NCI-H82 (cell line): ENCODE measurements around the gene CYP11A1.
A peak's percentile ranks its signal among the peaks of the same experiment; 100 is the strongest.

Source experiments
- DNase-seq: peaks from one replicate; lab custom pipeline; 2025; lab: John Stamatoyannopoulos, UW

Gene CYP11A1

GRCh38 chr15:74367296-74367854 is at the start of gene CYP11A1:
TSS of gene CYP11A1 (minus strand) at chr15:74367646. CDS start at chr15:74367585, 61 bp downstream.
- no peak for DNase-seq

- no peak for DNase-seq
Observed at GRCh38 chr15:74417225-74417624, 49.8 kb upstream of the CYP11A1 start.

- no peak for DNase-seq
Observed at GRCh38 chr15:74415966-74416916, 48.8 kb upstream of the CYP11A1 start.

GRCh38 chr15:74414603-74415338 is 47.3 kb upstream of the CYP11A1 start:
- DNase-seq: no peak

GRCh38 chr15:74414081-74414580 is 46.7 kb upstream of the CYP11A1 start:
- no peak for DNase-seq

GRCh38 chr15:74413350-74414080 is 46.1 kb upstream of the CYP11A1 start:
- no peak for DNase-seq

GRCh38 chr15:74412159-74412558 is 44.7 kb upstream of the CYP11A1 start:
- DNase-seq: no peak

GRCh38 chr15:74411686-74412085 is 44.2 kb upstream of the CYP11A1 start:
- DNase-seq: no peak

- DNase-seq: no peak
Observed at GRCh38 chr15:74410502-74410901, 43.1 kb upstream of the CYP11A1 start.

- no peak for DNase-seq
Observed at GRCh38 chr15:74409225-74409624, 41.8 kb upstream of the CYP11A1 start.

- DNase-seq: no peak
Observed at GRCh38 chr15:74408815-74409214, 41.4 kb upstream of the CYP11A1 start.

GRCh38 chr15:74408385-74408784 is 40.9 kb upstream of the CYP11A1 start:
- DNase-seq: no peak

GRCh38 chr15:74406992-74407705 is 39.7 kb upstream of the CYP11A1 start:
- peak; percentile 20 for DNase-seq

GRCh38 chr15:74406517-74406916 is 39.1 kb upstream of the CYP11A1 start:
- no peak for DNase-seq

- DNase-seq: no peak
Observed at GRCh38 chr15:74405823-74406222, 38.4 kb upstream of the CYP11A1 start.

GRCh38 chr15:74403991-74404563 is 36.6 kb upstream of the CYP11A1 start:
- no peak for DNase-seq

- DNase-seq: no peak
Observed at GRCh38 chr15:74403588-74403919, 36.1 kb upstream of the CYP11A1 start.

GRCh38 chr15:74402873-74403587 is 35.6 kb upstream of the CYP11A1 start:
- no peak for DNase-seq

- no peak for DNase-seq
Observed at GRCh38 chr15:74402337-74402841, 34.9 kb upstream of the CYP11A1 start.
